EH (cell line): ENCODE results near the gene TOX3.

Experiments
- DNase-seq: peaks from one replicate; pipeline ENCODE4 v3.0.0-alpha.2; 2015; ENCODE audit warnings: low read depth

The TOX3 gene

GRCh38 chr16:52547004-52547833 lies at the start of gene TOX3:
Gene TOX3 (minus strand): TSS chr16:52547143. CDS start chr16:52546723, 420 bp downstream.
- DNase-seq, result no peak

- no peak for DNase-seq
These were observed 45.8 kb upstream of the TOX3 start for GRCh38 chr16:52592778-52593177.

- DNase-seq, result no peak
These were observed 45.1 kb upstream of the TOX3 start for GRCh38 chr16:52591934-52592592.

DNA sequence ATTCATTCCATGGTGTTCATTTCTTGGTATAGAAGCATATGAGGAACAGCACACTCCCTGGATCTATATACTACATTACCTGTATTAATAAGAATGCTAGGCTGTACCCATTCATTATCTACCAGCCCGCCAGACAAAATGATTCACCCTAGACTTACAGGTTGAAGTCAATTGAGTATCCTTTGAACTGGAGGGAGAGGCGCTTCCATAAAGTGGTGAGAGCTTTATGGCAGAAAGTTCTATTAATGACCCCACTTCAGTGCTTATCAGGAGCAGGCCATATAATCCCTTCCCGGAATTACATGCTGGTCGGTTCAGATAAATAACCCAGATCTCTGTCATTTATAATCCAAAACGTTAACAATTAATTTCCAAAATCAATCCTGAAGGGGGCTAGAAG lies 44.5 kb upstream of the TOX3 start:
- no peak for DNase-seq

DNA sequence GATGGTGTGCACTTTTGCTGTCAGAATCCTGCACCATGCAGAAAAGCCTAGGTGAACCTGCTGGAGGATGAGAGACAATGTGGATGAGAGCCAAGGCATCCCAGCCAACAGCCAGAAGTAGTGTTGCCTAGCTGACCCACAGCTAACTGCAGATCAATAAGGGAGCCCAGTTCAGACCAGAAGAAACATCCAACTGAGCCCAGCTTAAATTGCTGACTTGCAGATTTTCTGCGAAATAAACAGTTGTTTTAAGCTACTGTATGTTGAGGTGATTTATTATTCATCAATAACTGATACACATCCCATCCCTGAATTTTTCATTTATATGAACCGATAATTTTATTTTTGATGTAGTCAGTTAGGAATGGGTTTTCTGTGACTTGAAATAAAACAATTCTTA lies 39.2 kb upstream of the TOX3 start:
- DNase-seq, result no peak

DNA sequence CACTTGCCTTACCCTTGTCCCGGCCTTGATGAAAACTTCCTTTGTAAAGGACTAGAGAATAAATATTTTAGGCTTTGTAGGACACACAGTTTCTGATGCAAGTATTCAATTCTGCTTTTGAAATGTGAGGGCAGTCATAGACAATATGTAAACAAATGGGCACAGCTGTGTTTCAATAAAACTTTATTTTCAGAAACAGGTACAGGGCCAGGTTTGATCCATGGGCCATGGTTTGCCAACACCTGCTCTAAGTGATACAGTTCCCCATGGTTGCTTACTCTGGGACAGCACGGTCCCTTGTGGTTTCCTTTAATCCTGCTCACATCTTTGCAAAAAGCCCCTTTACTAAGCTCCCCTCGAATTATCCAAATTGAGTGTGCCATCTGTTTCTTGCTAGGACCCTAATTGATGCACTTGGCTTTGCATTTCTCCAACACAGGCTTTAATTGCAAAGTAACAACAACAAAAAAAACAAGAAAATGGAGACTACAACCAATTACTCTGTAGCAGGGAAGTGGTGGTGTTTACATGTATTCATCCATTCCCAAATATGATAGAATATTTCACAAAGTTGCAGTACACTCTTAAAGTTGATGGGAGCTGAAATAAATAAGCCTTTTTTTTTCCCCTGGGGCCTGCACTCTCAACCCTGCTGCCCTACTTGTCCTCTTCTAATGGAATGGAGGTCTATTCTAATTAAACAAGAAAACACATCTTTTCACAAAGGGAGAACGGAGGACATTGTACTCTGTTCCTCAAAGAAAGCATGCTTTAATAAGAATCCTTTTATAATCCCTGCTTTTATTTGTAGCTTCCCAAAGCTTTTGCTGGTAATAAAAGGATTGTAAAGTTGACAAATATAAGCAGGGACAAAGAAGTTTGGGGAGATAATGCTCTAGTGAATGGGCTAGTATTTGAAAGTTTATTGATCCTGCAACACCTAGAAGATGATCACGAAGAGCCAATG lies 37.7 kb upstream of the TOX3 start:
- no peak for DNase-seq

DNA sequence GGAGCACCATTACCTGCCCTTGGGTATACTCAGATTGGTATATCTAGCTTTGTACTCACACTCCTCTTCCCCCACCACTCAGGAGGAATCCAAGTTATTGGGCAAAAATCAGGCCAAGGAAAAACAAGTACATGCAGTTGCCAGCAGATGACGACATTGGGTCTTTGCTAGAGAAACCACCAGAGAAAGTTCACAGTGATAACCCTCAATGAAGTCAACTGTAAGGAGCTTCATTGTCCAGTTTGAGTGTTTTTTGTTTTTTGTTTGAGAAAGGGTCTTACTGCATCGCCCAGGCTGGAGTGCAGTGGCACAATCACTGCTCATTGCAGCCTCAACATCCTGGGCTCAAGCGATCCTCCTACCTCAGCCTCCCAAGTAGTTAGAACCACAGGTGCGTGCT lies 34.6 kb upstream of the TOX3 start:
- DNase-seq, result no peak

DNA sequence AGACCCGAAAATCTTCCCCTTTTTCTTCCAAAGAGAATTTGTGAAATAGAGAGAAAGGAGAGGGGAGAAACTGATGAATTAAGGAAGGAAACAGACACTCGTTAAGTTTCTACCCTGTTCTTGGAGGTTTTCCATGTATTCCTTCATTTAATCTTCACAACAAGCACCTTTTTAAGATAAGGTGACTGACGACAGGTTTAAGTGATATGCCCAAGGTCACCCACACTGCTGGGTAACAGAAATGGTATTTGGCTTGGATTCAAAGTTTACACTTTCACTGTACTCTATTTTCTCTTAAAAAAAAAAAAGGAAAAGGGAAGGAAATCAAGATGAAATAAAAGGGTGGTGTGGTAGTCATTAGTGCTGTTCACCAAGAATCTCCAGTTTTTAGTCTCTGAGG lies 33.5 kb upstream of the TOX3 start:
- DNase-seq, result no peak

GRCh38 chr16:52578829-52579498 lies 32.0 kb upstream of the TOX3 start:
- no peak for DNase-seq

GRCh38 chr16:52578007-52578828 lies 31.3 kb upstream of the TOX3 start:
- no peak for DNase-seq

DNA sequence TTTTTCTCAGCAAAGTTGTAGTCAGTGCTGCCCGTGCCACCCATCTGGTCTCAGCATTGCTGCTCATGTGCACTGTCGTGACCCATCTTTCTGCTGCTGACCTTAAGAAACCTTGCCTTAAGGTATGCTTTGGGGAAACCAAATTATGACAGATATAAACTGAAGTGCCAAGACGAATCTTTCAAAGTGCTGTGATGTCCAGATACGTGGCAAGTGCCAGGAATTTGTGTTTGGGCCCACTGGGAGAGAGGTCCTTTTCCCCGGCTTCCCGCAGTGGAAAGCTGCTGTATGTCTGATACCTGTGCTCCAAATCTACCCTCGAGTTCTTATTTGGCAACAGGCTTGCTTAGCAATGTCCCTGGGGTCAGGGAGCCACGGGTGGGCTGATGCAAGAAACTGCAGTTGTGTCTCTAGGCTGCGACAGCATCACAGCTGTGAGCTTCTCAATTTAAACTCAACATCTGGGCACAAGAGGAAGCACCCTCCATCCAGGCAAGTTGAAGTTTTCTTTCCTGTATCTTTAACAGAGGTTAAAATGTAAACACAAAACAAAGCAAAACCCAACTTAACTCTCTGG lies 30.3 kb upstream of the TOX3 start:
- no peak for DNase-seq

DNA sequence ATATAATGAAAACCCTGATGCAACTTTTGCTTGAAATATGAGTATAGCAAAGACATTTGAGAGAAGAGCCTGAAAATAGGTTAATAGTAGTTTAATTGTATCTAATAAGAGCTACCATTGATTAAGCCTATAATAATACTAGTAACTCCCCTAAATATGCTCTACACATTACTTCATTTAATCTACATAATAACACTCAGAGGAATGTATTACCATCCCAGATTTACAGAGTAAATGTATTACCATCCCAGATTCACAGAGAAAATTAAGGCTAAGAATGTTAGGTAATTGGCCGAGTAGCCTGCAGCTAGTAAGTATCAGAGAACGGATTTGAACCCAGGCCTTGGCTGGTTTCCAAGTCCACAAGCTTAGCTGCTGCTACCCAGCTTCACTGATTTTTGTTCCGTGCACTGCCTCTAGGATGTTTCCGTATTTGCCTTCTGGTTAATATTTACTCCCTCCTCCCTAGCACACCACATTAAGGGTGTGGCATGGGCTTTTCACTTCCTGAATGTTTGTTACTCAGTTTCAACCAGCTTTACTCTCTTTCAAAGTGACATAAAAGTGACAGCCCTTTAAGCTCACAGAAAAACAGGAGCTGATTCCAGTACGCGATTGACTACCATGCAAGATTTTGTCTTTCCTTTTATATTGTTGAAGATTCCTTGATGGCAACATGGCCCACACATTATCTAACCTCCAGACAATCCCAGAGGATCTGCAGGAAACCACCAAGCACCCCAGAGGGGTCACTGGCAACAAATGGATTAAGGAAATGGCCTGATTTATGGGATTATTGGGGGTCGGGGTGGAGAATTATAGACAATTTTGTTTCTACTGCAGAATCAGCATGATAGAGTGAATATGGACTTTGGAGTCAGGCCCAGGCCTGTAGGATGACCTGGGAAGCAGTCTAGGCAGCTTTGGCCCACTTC lies 26.7 kb upstream of the TOX3 start:
- no peak for DNase-seq

GRCh38 chr16:52572656-52573055 lies 25.7 kb upstream of the TOX3 start:
- DNase-seq, result no peak

DNA sequence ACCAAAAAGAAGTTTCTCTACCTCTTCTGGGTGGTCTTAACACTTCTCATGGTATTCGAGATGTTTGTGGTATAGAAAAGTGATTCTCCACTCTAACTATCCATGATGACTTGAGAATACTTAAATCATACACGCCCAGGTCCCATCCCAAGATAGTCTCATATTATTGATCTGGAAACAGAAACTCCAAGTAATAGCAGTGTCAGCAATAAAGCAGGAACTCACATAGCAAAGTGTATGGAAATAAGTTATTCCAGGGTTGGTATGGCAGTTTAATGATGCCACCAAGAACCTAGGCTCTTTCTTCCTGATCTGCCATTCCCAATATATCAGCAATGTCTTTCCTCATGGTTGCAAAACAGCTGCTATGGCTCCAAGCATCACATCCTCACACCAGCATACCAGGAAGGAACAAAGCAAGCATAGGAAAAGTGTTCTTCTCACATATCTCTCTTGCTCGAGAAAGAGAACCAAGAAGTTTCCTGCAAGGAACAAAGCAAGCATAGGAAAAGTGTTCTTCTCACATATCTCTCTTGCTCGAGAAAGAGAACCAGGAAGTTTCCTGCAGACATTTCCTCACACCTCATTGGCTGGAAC lies 23.6 kb upstream of the TOX3 start:
- DNase-seq, result no peak

- DNase-seq, result no peak
These were observed 22.8 kb upstream of the TOX3 start for GRCh38 chr16:52569701-52570100.

GRCh38 chr16:52568983-52569690 lies 22.2 kb upstream of the TOX3 start:
- no peak for DNase-seq

DNA sequence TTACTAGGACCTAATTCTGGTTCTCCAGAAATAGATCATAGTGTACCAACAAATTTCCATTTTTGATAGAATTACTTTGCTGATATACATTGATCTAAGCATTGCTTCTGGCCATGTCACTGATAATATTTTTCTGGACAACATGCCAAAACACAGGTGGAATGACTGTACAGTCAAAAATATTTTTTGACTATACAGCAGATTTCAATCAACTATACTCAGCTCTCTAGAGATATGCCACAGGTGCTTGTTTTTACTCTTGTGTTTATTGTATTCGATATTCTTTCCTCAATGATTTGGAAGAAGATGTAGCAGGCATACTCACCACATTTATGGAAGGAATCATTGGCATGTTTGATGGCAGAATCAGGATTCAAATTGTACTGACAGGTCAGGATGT lies 21.6 kb upstream of the TOX3 start:
- no peak for DNase-seq

GRCh38 chr16:52567193-52567592 lies 20.2 kb upstream of the TOX3 start:
- no peak for DNase-seq
